ENCODE measurements around the gene COP1.
"Not testable (repeated sequence)": the region's sequence is repeated elsewhere in the genome, so short reads cannot be mapped to it uniquely, and the experiment has no call there.

GRCh38 chr1:176204655-176205054, 2.4 kb downstream of the COP1 start:
- TF ChIP-seq CTCF, POLR2A, EP300 (IDR thresholded peaks at IDR 0.05): not testable (repeated sequence)

Measured in upper lobe of left lung (tissue), 4 donors.